Liver (tissue), 9 donors: ENCODE data around the gene ARNT2. TPM values are rescaled to one million over a fixed set of nuclear protein-coding genes. Genes with fewer than 3 reads are reported as not detected.

ENCODE experiments used
- DNase-seq: peaks from one replicate; pipeline ENCODE4 v3.0.0-alpha.2; 2017; ENCODE audit warnings: low spot score
- H3K27ac ChIP-seq, 2 donors: one replicate each; pipeline ENCODE4 v1.7.0; 2013; ENCODE audit warnings: inconsistent platforms in 2 of 2, low read length in 2 of 2, control low read depth in 1 of 2, low read depth in 1 of 2, mild to moderate bottlenecking in 1 of 2
- H3K27me3 ChIP-seq, 4 donors: one replicate each; pipeline versions ENCODE4 v1.6.1 to v1.7.0; 2013; ENCODE audit warnings: low read length in 3 of 4, inconsistent platforms in 1 of 4, mild to moderate bottlenecking in 1 of 4, moderate library complexity in 1 of 4; ENCODE audit not compliant: control insufficient read depth in 4 of 4, insufficient read depth in 4 of 4
- H3K36me3 ChIP-seq, 4 donors: one replicate each; pipeline versions ENCODE4 v1.6.1 to v1.7.0; 2013; ENCODE audit warnings: low read length in 3 of 4, mild to moderate bottlenecking in 3 of 4, low read depth in 1 of 4, moderate library complexity in 1 of 4; ENCODE audit not compliant: control insufficient read depth in 4 of 4, insufficient read depth in 3 of 4
- H3K4me1 ChIP-seq, 4 donors: one replicate each; pipeline versions ENCODE4 v1.6.1 to v1.7.0; 2013; ENCODE audit warnings: low read length in 3 of 4, mild to moderate bottlenecking in 3 of 4, moderate library complexity in 1 of 4; ENCODE audit not compliant: control insufficient read depth in 4 of 4, insufficient read depth in 4 of 4
- H3K4me3 ChIP-seq, 3 donors: one replicate each; pipeline versions ENCODE4 v1.6.1 to v1.7.0; 2013; ENCODE audit warnings: low read length in 3 of 3, control low read depth in 1 of 3, low read depth in 1 of 3, mild to moderate bottlenecking in 1 of 3
- H3K9ac ChIP-seq, 2 donors: one replicate each; pipeline ENCODE4 v1.7.0; 2013; ENCODE audit warnings: low read length in 2 of 2, mild to moderate bottlenecking in 2 of 2, moderate library complexity in 2 of 2, control low read depth in 1 of 2, low read depth in 1 of 2
- H3K9me3 ChIP-seq, 4 donors: one replicate each; pipeline versions ENCODE4 v1.6.1 to v1.7.0; 2013; ENCODE audit warnings: low read length in 3 of 4; ENCODE audit not compliant: control insufficient read depth in 4 of 4
- EGR1 ChIP-seq, 2 donors: IDR thresholded peaks; 2 replicates each; pipeline ENCODE4 v1.6.1; 2016 to 2018; ENCODE audit warnings: antibody characterized with exemption in 2 of 2, low read depth in 2 of 2
- FOXA1 ChIP-seq: IDR thresholded peaks from 2 replicates; pipeline ENCODE4 v1.6.1; 2016; ENCODE audit warnings: antibody characterized with exemption
- GABPA ChIP-seq, 2 donors: IDR thresholded peaks in 1 of 2; conservative IDR thresholded peaks in 1 of 2; 2 replicates each; pipeline ENCODE4 v1.6.1; 2016; ENCODE audit warnings: antibody characterized with exemption in 2 of 2, mild to moderate bottlenecking in 1 of 2, moderate library complexity in 1 of 2
- HNF4A ChIP-seq, 2 donors: conservative IDR thresholded peaks; 2 replicates each; pipeline ENCODE4 v1.6.1; 2016; ENCODE audit warnings: antibody characterized with exemption in 2 of 2, mild to moderate bottlenecking in 2 of 2
- HNF4G ChIP-seq: IDR thresholded peaks from 2 replicates; pipeline ENCODE4 v1.6.1; 2016; ENCODE audit warnings: antibody characterized with exemption
- JUND ChIP-seq, 2 donors: IDR thresholded peaks; 2 replicates each; pipeline ENCODE4 v1.6.1; 2016; ENCODE audit warnings: antibody characterized with exemption in 2 of 2
- NR2F2 ChIP-seq: IDR thresholded peaks from 2 replicates; pipeline ENCODE4 v1.6.1; 2016; ENCODE audit warnings: antibody characterized with exemption
- RAD21 ChIP-seq, 2 donors: IDR thresholded peaks; 2 replicates each; pipeline ENCODE4 v1.6.1; 2016; ENCODE audit warnings: antibody characterized with exemption in 2 of 2, mild to moderate bottlenecking in 2 of 2
- RXRA ChIP-seq, 2 donors: IDR thresholded peaks; 2 replicates each; pipeline ENCODE4 v1.6.1; 2017 to 2018; ENCODE audit warnings: antibody characterized with exemption in 2 of 2, mild to moderate bottlenecking in 1 of 2
- SP1 ChIP-seq: IDR thresholded peaks from 2 replicates; pipeline ENCODE4 v1.6.1; 2018; ENCODE audit warnings: antibody characterized with exemption, mild to moderate bottlenecking
- TAF1 ChIP-seq: conservative IDR thresholded peaks from 2 replicates; pipeline ENCODE4 v1.6.1; 2016; ENCODE audit warnings: antibody characterized with exemption, mild to moderate bottlenecking
- YY1 ChIP-seq: IDR thresholded peaks from 2 replicates; pipeline ENCODE4 v1.6.1; 2016; ENCODE audit warnings: antibody characterized with exemption, mild to moderate bottlenecking
- WGBS: extraction: QIAGEN DNeasy Blood & Tissue Kit; methylation state at CpG from one replicate; pipeline ENCODE4 v1.1.7; 2013; 5-methylcytosine and 5-hydroxymethylcytosine counted together
- polyA plus RNA-seq, 2 donors: library from polyadenylated mRNA; stranded (reverse) in 1 of 2; unstranded in 1 of 2; fragments of 200-250 nt in 1 of 2; fragments of >200 nt in 1 of 2; fragmentation: Nextera tagmentation in 1 of 2; extraction: Ambion mirVana in 1 of 2; gene quantifications; one replicate each; pipeline versions ENCODE4 v1.2.1 to v1.2.3, GENCODE V29; 2013 to 2015
- total RNA-seq, 2 donors: library from RNA; depleted of rRNA; stranded (reverse); fragments of >200 nt; gene quantifications; one replicate each; pipeline ENCODE4 v1.2.3, GENCODE V29; 2014
- TF ChIP-seq, protein P1 (sequence below): IDR thresholded peaks from 2 replicates; pipeline ENCODE4 v1.6.1; 2016; ENCODE audit warnings: antibody characterized with exemption
- TF ChIP-seq, protein P2 (sequence below): IDR thresholded peaks from 2 replicates; pipeline ENCODE4 v1.6.1; 2016; ENCODE audit warnings: antibody characterized with exemption
- TF ChIP-seq, protein P3 (sequence below): IDR thresholded peaks from 2 replicates; pipeline ENCODE4 v1.6.1; 2016; ENCODE audit warnings: antibody characterized with exemption
- TF ChIP-seq, protein P4 (sequence below): IDR thresholded peaks from 2 replicates; pipeline ENCODE4 v1.6.1; 2016; ENCODE audit warnings: antibody characterized with exemption, mild to moderate bottlenecking
- TF ChIP-seq, protein P5 (sequence below): fragments of 150-350 bp; IDR thresholded peaks from 2 replicates; pipeline ENCODE4 v1.5.1; 2017; ENCODE audit warnings: improper control_type of control experiment, low read depth, low read length; ENCODE audit not compliant: missing input control
- donor health status: healthy.
- donor health status: healthy.
- donor health status: healthy.
- donor health status: healthy.
- donor health status: healthy.

ARNT2 gene
- total and polyA plus RNA-seq, 4 donors: 0.17 to 0.92 (median 0.54) TPM

DNA sequence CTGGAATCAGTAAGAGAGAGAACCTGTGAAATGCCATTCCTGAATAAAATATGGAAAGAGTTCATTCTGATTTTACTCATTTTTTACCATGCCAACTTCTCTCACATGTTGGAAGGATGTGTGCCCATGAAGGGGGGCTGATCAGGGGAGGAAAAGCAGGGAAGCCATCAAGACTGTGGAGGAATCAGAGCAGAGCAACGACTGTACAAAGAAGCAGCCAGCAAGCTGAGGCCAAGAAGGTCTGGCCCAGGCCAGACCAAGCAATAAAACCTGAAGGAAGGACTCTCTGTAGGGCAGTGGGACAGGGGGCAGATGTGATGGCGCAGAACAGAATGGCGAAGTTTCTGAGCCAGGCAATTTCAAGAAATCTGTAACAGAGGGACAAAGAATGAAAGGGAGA is 24.0 kb upstream of the ARNT2 start:
- H3K27me3 ChIP-seq: no peaks in the 10 kb centered on the region
- WGBS: 75% methylated on average over 3 of the region's 3 CpGs
- TF ChIP-seq, protein P1, sequence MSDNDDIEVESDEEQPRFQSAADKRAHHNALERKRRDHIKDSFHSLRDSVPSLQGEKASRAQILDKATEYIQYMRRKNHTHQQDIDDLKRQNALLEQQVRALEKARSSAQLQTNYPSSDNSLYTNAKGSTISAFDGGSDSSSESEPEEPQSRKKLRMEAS: no peak
- TF ChIP-seq RXRA (IDR thresholded peaks at IDR 0.05) (no peak), HNF4A (conservative IDR thresholded peaks at IDR 0.05) (no peak), RAD21 (IDR thresholded peaks at IDR 0.05) (no peak)
- TF ChIP-seq, protein P2, sequence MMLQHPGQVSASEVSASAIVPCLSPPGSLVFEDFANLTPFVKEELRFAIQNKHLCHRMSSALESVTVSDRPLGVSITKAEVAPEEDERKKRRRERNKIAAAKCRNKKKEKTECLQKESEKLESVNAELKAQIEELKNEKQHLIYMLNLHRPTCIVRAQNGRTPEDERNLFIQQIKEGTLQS: no peak
- TF ChIP-seq, protein P3, sequence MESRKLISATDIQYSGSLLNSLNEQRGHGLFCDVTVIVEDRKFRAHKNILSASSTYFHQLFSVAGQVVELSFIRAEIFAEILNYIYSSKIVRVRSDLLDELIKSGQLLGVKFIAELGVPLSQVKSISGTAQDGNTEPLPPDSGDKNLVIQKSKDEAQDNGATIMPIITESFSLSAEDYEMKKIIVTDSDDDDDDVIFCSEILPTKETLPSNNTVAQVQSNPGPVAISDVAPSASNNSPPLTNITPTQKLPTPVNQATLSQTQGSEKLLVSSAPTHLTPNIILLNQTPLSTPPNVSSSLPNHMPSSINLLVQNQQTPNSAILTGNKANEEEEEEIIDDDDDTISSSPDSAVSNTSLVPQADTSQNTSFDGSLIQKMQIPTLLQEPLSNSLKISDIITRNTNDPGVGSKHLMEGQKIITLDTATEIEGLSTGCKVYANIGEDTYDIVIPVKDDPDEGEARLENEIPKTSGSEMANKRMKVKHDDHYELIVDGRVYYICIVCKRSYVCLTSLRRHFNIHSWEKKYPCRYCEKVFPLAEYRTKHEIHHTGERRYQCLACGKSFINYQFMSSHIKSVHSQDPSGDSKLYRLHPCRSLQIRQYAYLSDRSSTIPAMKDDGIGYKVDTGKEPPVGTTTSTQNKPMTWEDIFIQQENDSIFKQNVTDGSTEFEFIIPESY: no peak
- TF ChIP-seq, protein P4, sequence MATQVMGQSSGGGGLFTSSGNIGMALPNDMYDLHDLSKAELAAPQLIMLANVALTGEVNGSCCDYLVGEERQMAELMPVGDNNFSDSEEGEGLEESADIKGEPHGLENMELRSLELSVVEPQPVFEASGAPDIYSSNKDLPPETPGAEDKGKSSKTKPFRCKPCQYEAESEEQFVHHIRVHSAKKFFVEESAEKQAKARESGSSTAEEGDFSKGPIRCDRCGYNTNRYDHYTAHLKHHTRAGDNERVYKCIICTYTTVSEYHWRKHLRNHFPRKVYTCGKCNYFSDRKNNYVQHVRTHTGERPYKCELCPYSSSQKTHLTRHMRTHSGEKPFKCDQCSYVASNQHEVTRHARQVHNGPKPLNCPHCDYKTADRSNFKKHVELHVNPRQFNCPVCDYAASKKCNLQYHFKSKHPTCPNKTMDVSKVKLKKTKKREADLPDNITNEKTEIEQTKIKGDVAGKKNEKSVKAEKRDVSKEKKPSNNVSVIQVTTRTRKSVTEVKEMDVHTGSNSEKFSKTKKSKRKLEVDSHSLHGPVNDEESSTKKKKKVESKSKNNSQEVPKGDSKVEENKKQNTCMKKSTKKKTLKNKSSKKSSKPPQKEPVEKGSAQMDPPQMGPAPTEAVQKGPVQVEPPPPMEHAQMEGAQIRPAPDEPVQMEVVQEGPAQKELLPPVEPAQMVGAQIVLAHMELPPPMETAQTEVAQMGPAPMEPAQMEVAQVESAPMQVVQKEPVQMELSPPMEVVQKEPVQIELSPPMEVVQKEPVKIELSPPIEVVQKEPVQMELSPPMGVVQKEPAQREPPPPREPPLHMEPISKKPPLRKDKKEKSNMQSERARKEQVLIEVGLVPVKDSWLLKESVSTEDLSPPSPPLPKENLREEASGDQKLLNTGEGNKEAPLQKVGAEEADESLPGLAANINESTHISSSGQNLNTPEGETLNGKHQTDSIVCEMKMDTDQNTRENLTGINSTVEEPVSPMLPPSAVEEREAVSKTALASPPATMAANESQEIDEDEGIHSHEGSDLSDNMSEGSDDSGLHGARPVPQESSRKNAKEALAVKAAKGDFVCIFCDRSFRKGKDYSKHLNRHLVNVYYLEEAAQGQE: no peak
- H3K36me3 ChIP-seq: no peaks in the 10 kb centered on the region
- no peak for DNase-seq
- H3K4me1 ChIP-seq: no peaks in the 10 kb centered on the region
- no peak overlapping the region for H3K27ac ChIP-seq
- H3K4me3 ChIP-seq: no peak overlapping the region
- H3K9ac ChIP-seq: no peak overlapping the region
- H3K9me3 ChIP-seq: no peaks in the 10 kb centered on the region

DNA sequence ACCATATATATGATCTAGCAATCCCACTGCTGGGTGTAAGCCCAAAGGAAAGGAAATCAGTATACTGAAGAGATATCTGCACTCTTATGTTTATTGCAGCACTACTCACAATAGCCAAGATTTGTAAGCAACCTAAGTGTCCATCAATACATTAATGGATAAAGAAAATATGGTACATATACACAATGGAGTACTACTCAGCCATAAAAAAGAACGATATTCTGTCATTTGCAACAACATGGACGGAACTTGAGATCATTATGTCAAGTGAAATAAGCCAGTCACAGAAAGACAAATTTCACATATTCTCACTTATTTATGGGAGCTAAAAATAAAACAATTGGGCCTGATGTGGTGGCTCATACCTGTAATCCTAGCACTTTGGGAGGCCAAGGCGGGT is 21.9 kb upstream of the ARNT2 start:
- Histone ChIP-seq H3K4me1 (no peaks in the 10 kb centered on the region), H3K9me3 (no peaks in the 10 kb centered on the region), H3K9ac (no peak overlapping the region), H3K27ac (no peak overlapping the region), H3K36me3 (no peaks in the 10 kb centered on the region), H3K27me3 (no peaks in the 10 kb centered on the region), H3K4me3 (no peak overlapping the region)
- TF ChIP-seq GABPA (IDR thresholded peaks at IDR 0.05 in 1 of 2, conservative IDR thresholded peaks at IDR 0.05 in 1 of 2) (no peak), RXRA (IDR thresholded peaks at IDR 0.05) (no peak), FOXA1 (no peak), HNF4G (no peak), JUND (IDR thresholded peaks at IDR 0.05) (no peak), SP1 (no peak), YY1 (no peak), EGR1 (IDR thresholded peaks at IDR 0.05; ENCODE audit: low read depth in 2 of 2) (no peak), NR2F2 (no peak), TAF1 (no peak)
- TF ChIP-seq, protein P1: no peak
- TF ChIP-seq, protein P5, sequence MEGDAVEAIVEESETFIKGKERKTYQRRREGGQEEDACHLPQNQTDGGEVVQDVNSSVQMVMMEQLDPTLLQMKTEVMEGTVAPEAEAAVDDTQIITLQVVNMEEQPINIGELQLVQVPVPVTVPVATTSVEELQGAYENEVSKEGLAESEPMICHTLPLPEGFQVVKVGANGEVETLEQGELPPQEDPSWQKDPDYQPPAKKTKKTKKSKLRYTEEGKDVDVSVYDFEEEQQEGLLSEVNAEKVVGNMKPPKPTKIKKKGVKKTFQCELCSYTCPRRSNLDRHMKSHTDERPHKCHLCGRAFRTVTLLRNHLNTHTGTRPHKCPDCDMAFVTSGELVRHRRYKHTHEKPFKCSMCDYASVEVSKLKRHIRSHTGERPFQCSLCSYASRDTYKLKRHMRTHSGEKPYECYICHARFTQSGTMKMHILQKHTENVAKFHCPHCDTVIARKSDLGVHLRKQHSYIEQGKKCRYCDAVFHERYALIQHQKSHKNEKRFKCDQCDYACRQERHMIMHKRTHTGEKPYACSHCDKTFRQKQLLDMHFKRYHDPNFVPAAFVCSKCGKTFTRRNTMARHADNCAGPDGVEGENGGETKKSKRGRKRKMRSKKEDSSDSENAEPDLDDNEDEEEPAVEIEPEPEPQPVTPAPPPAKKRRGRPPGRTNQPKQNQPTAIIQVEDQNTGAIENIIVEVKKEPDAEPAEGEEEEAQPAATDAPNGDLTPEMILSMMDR: no peak
- TF ChIP-seq, protein P3: no peak
- no peak for DNase-seq
- WGBS: 88% methylated on average over 3 of the region's 3 CpGs
